ENCODE measurements around the gene PTOV1.

The PTOV1 gene

GRCh38 chr19:49824662-49825061 lies 26.3 kb upstream of the PTOV1 start:
- POLR2A ChIA-PET = interaction anchor here (1.3 kb wide), 1 partner anchor 26 kb away, joined by 5 read pairs; the partner anchor contains the start of gene PTOV1
- no peak for TF ChIP-seq ARNT (IDR thresholded peaks at IDR 0.05)
- TF ChIP-seq TARDBP (IDR thresholded peaks at IDR 0.05) = no peak
- no peak for TF ChIP-seq CTBP1 (IDR thresholded peaks at IDR 0.05; ENCODE audit: borderline replicate concordance)
- no peak for TF ChIP-seq SP1 (IDR thresholded peaks at IDR 0.05)
- TF ChIP-seq FOXK2 (IDR thresholded peaks at IDR 0.05) = no peak
- TF ChIP-seq L3MBTL2 (conservative IDR thresholded peaks at IDR 0.05) = no peak
- no peak for TF ChIP-seq HDGF (IDR thresholded peaks at IDR 0.05; ENCODE audit: borderline replicate concordance)
- TF ChIP-seq FOXA1 (IDR thresholded peaks at IDR 0.05) = no peak
- no peak for TF ChIP-seq FOXM1 (IDR thresholded peaks at IDR 0.05; ENCODE audit: borderline replicate concordance)
- CTCF ChIA-PET = no interaction called here
- DNase-seq (ENCODE audit: extremely low spot score) = no peak

GRCh38 chr19:49827034-49827433 lies 23.9 kb upstream of the PTOV1 start:
- TF ChIP-seq ELF4 (IDR thresholded peaks at IDR 0.05) (no peak), BHLHE40 (IDR thresholded peaks at IDR 0.05; ENCODE audit: borderline replicate concordance) (no peak), PKNOX1 (IDR thresholded peaks at IDR 0.05) (no peak), TARDBP (IDR thresholded peaks at IDR 0.05) (no peak), L3MBTL2 (conservative IDR thresholded peaks at IDR 0.05) (no peak)
- no peak for DNase-seq (ENCODE audit: extremely low spot score)
- ChIA-PET POLR2A (no interaction called here), CTCF (no interaction called here)

- no peak for DNase-seq (ENCODE audit: extremely low spot score)
- ChIA-PET POLR2A (no interaction called here), CTCF (no interaction called here)
- TF ChIP-seq SUZ12 (IDR thresholded peaks at IDR 0.05) (no peak), CTBP1 (IDR thresholded peaks at IDR 0.05; ENCODE audit: borderline replicate concordance) (no peak), ELF4 (IDR thresholded peaks at IDR 0.05) (no peak), FOXM1 (IDR thresholded peaks at IDR 0.05; ENCODE audit: borderline replicate concordance) (no peak), ZNF384 (IDR thresholded peaks at IDR 0.05) (no peak), BHLHE40 (IDR thresholded peaks at IDR 0.05; ENCODE audit: borderline replicate concordance) (no peak), HDGF (IDR thresholded peaks at IDR 0.05; ENCODE audit: borderline replicate concordance) (no peak), FOXA1 (IDR thresholded peaks at IDR 0.05) (no peak), LEF1 (IDR thresholded peaks at IDR 0.05; ENCODE audit: borderline replicate concordance) (no peak), PKNOX1 (IDR thresholded peaks at IDR 0.05) (no peak), ARNT (IDR thresholded peaks at IDR 0.05) (no peak), FOXK2 (IDR thresholded peaks at IDR 0.05) (no peak), L3MBTL2 (conservative IDR thresholded peaks at IDR 0.05) (no peak), NFRKB (IDR thresholded peaks at IDR 0.05) (no peak), SP1 (IDR thresholded peaks at IDR 0.05) (no peak), TARDBP (IDR thresholded peaks at IDR 0.05) (no peak)
Observed at GRCh38 chr19:49829200-49829599, 21.8 kb upstream of the PTOV1 start.

- CTCF ChIA-PET = no interaction called here
- POLR2A ChIA-PET = no interaction called here
- DNase-seq (ENCODE audit: extremely low spot score) = no peak
- TF ChIP-seq CTBP1 (IDR thresholded peaks at IDR 0.05; ENCODE audit: borderline replicate concordance) (no peak), NFRKB (IDR thresholded peaks at IDR 0.05) (no peak), HDGF (IDR thresholded peaks at IDR 0.05; ENCODE audit: borderline replicate concordance) (no peak), SP1 (IDR thresholded peaks at IDR 0.05) (no peak), FOXM1 (IDR thresholded peaks at IDR 0.05; ENCODE audit: borderline replicate concordance) (no peak), BHLHE40 (IDR thresholded peaks at IDR 0.05; ENCODE audit: borderline replicate concordance) (no peak), L3MBTL2 (conservative IDR thresholded peaks at IDR 0.05) (no peak), FOXA1 (IDR thresholded peaks at IDR 0.05) (no peak), ARNT (IDR thresholded peaks at IDR 0.05) (no peak), TARDBP (IDR thresholded peaks at IDR 0.05) (no peak)
Observed at GRCh38 chr19:49829721-49830120, 21.2 kb upstream of the PTOV1 start.

DNA sequence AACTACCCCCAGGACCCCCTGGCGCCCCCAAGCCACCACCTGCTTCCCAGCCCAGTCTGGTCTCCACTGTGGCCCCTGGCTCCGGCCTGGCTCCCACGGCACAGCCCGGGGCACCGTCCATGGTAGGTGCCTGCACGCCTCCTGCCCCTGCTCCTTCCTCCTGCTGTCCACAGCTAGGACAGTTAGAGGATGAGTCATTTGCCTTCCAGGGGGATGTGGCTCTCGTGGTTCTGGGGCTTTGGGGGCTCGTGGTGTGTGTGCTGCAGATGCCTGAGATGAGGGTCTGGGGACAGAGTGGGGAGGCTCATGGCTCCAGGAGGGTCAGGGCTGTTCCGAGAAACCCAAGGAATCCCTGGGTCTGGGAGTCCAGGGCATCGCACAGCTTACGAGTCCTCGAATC lies 20.2 kb upstream of the PTOV1 start:
- TF ChIP-seq NFRKB (IDR thresholded peaks at IDR 0.05) = no peak
- TF ChIP-seq BHLHE40 (IDR thresholded peaks at IDR 0.05; ENCODE audit: borderline replicate concordance) = no peak
- TF ChIP-seq SP1 (IDR thresholded peaks at IDR 0.05) = no peak
- TF ChIP-seq L3MBTL2 (conservative IDR thresholded peaks at IDR 0.05) = no peak
- TF ChIP-seq LEF1 (IDR thresholded peaks at IDR 0.05; ENCODE audit: borderline replicate concordance) = no peak
- TF ChIP-seq ELF4 (IDR thresholded peaks at IDR 0.05) = no peak
- TF ChIP-seq SUZ12 (IDR thresholded peaks at IDR 0.05) = no peak
- no peak for TF ChIP-seq ZNF384 (IDR thresholded peaks at IDR 0.05)
- TF ChIP-seq FOXK2 (IDR thresholded peaks at IDR 0.05) = no peak
- no peak for TF ChIP-seq PKNOX1 (IDR thresholded peaks at IDR 0.05)
- TF ChIP-seq TARDBP (IDR thresholded peaks at IDR 0.05) = no peak
- no peak for DNase-seq (ENCODE audit: extremely low spot score)
- ChIA-PET CTCF (no interaction called here), POLR2A (interaction anchor here (1.5 kb wide), 1 partner anchor 20 kb away, joined by 4 read pairs; no protein-coding TSS in a partner anchor)

GRCh38 chr19:49831592-49831991 lies 19.4 kb upstream of the PTOV1 start:
- ChIA-PET POLR2A (interaction anchor here (1.5 kb wide), 1 partner anchor 19 kb away, joined by 4 read pairs; no protein-coding TSS in a partner anchor), CTCF (no interaction called here)
- DNase-seq (ENCODE audit: extremely low spot score) = no peak
- no peak for TF ChIP-seq PKNOX1 (IDR thresholded peaks at IDR 0.05)
- TF ChIP-seq CTBP1 (IDR thresholded peaks at IDR 0.05; ENCODE audit: borderline replicate concordance) = no peak
- TF ChIP-seq FOXM1 (IDR thresholded peaks at IDR 0.05; ENCODE audit: borderline replicate concordance) = no peak
- TF ChIP-seq LEF1 (IDR thresholded peaks at IDR 0.05; ENCODE audit: borderline replicate concordance) = no peak
- TF ChIP-seq BHLHE40 (IDR thresholded peaks at IDR 0.05; ENCODE audit: borderline replicate concordance) = no peak
- no peak for TF ChIP-seq ELF4 (IDR thresholded peaks at IDR 0.05)
- TF ChIP-seq TARDBP (IDR thresholded peaks at IDR 0.05) = no peak
- no peak for TF ChIP-seq FOXK2 (IDR thresholded peaks at IDR 0.05)
- no peak for TF ChIP-seq SP1 (IDR thresholded peaks at IDR 0.05)
- TF ChIP-seq L3MBTL2 (conservative IDR thresholded peaks at IDR 0.05) = no peak
- TF ChIP-seq SUZ12 (IDR thresholded peaks at IDR 0.05) = no peak
- TF ChIP-seq HDGF (IDR thresholded peaks at IDR 0.05; ENCODE audit: borderline replicate concordance) = no peak
- TF ChIP-seq ARNT (IDR thresholded peaks at IDR 0.05) = no peak
- no peak for TF ChIP-seq FOXA1 (IDR thresholded peaks at IDR 0.05)
- TF ChIP-seq ZNF384 (IDR thresholded peaks at IDR 0.05) = no peak

Data from HEK293T (cell line).